Stimulated activated CD4-positive, alpha-beta T cell treated with anti-CD3 and anti-CD28 coated beads, Interleukin-12 subunit alpha, Interleukin-12 subunit beta, amount 100 ng/mL, for 4 hours (primary cell): Measurements from ENCODE around the gene APOOL.
"Not testable (repeated sequence)": the region's sequence is repeated elsewhere in the genome, so short reads cannot be mapped to it uniquely, and the experiment has no call there.

Experiments
- DNase-seq: peaks from one replicate; pipeline ENCODE4 v3.0.0-alpha.2; 2020

The APOOL gene

GRCh38 chrX:85003655-85004244, at the start of gene APOOL:
Gene APOOL (plus strand): TSS chrX:85003877. CDS start chrX:85003913, 36 bp downstream.
- DNase-seq = peak; percentile 70

- DNase-seq = no peak
These were observed 47.4 kb upstream of the APOOL start for GRCh38 chrX:84956304-84956703.

GRCh38 chrX:84974803-84975202, 28.9 kb upstream of the APOOL start:
- no peak for DNase-seq

- DNase-seq = not testable (repeated sequence)
These were observed 11.9 kb upstream of the APOOL start for GRCh38 chrX:84991739-84992138.

- no peak for DNase-seq
These were observed 10.5 kb upstream of the APOOL start for GRCh38 chrX:84993150-84993549.

GRCh38 chrX:85001344-85001743, 2.3 kb upstream of the APOOL start:
- no peak for DNase-seq

GRCh38 chrX:85004255-85004654, 578 bp downstream of the APOOL start:
- no peak for DNase-seq

- DNase-seq = no peak
These were observed 8.4 kb downstream of the APOOL start for GRCh38 chrX:85012098-85012497.

- DNase-seq = not testable (repeated sequence)
These were observed 11.7 kb downstream of the APOOL start for GRCh38 chrX:85015351-85015750.

GRCh38 chrX:85017721-85018120, 14.0 kb downstream of the APOOL start:
- DNase-seq = no peak

- no peak for DNase-seq
These were observed 14.8 kb downstream of the APOOL start for GRCh38 chrX:85018471-85018870.

GRCh38 chrX:85020216-85020615, 16.5 kb downstream of the APOOL start:
- DNase-seq = no peak

- DNase-seq = no peak
These were observed 20.4 kb downstream of the APOOL start for GRCh38 chrX:85024044-85024443.

- DNase-seq = no peak
These were observed 20.9 kb downstream of the APOOL start for GRCh38 chrX:85024562-85024961.

- DNase-seq = no peak
These were observed 22.5 kb downstream of the APOOL start for GRCh38 chrX:85026170-85026569.

GRCh38 chrX:85029043-85029442, 25.4 kb downstream of the APOOL start:
- DNase-seq = no peak

- no peak for DNase-seq
These were observed 27.8 kb downstream of the APOOL start for GRCh38 chrX:85031505-85031904.

- no peak for DNase-seq
These were observed 33.4 kb downstream of the APOOL start for GRCh38 chrX:85037114-85037513.

GRCh38 chrX:85051627-85052026, 48.0 kb downstream of the APOOL start:
- no peak for DNase-seq

GRCh38 chrX:85052205-85052604, 48.5 kb downstream of the APOOL start:
- DNase-seq = no peak

- no peak for DNase-seq
These were observed 49.1 kb downstream of the APOOL start for GRCh38 chrX:85052636-85053343.

GRCh38 chrX:85065512-85066198, 62.0 kb downstream of the APOOL start:
- no peak for DNase-seq

- DNase-seq = not testable (repeated sequence)
These were observed 73.6 kb downstream of the APOOL start for GRCh38 chrX:85077247-85077646.

GRCh38 chrX:85084770-85085393, 81.2 kb downstream of the APOOL start:
- DNase-seq = no peak
